Measurements from ENCODE around the gene HIP1.

DNA sequence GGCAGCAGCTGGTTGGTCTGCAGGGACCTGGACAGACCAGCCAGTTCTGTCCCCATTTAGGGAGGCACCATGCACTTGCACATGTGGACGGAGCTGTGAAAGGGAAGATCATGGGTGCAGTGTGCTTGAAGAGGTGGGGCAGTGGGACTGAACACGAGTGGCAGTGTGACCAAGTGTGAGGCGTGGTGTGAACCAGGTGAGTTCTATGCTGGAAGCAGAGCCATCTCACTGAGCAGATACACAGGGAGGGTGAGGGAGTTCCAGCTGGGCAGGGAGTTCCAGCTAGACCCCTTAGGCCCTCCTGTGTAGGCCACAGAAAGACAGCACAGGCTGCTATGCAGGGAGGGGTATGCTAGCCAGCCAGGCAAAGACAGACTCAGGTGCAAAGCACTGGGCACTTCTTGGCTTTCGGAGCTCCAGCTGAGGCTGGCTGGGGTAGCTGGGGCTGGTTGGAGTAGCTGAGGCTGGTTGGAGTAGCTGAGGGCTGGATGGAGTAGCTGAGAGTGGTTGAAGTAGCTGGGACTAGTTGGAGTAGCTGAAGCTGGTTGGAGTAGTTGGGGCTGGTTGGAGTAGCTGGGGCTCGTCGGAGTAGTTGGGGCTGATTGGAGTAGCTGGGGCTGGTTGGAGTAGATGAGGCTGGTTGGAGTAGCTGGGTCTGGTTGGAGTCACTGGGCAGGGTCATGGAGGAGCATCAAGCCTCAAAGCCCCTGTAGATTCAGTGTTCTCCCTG lies 90.9 kb downstream of the HIP1 start:
- TF ChIP-seq, protein P1, sequence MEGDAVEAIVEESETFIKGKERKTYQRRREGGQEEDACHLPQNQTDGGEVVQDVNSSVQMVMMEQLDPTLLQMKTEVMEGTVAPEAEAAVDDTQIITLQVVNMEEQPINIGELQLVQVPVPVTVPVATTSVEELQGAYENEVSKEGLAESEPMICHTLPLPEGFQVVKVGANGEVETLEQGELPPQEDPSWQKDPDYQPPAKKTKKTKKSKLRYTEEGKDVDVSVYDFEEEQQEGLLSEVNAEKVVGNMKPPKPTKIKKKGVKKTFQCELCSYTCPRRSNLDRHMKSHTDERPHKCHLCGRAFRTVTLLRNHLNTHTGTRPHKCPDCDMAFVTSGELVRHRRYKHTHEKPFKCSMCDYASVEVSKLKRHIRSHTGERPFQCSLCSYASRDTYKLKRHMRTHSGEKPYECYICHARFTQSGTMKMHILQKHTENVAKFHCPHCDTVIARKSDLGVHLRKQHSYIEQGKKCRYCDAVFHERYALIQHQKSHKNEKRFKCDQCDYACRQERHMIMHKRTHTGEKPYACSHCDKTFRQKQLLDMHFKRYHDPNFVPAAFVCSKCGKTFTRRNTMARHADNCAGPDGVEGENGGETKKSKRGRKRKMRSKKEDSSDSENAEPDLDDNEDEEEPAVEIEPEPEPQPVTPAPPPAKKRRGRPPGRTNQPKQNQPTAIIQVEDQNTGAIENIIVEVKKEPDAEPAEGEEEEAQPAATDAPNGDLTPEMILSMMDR (IDR thresholded peaks at IDR 0.05) = no peak
- no peak for TF ChIP-seq EZH2 (IDR thresholded peaks at IDR 0.05)
